ENCODE measurements around the gene ZFAND3.

DNA sequence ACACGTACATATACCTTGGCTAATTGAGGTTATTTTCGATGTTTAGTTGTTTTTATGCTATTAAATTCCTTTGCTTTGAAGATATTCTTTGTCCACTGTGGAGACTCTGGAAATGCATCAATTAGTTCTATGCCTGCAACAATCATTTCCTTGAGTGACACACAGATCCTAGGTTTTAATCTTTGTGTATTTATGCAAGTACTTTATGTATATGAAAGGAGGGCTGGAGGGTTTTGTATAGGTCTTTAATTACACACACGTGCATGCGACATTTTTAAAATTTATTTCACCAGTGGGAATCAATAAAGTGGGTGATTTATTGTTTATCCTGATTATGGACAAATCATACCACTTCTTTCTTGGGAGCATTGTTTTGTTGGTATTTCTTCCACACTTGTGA, 57.3 kb downstream of the ZFAND3 start:
- no peak for TF ChIP-seq EP300 (IDR thresholded peaks at IDR 0.05; ENCODE audit: borderline replicate concordance in 1 of 2, low read depth in 1 of 2, low read length in 1 of 2)
- TF ChIP-seq, protein P1, sequence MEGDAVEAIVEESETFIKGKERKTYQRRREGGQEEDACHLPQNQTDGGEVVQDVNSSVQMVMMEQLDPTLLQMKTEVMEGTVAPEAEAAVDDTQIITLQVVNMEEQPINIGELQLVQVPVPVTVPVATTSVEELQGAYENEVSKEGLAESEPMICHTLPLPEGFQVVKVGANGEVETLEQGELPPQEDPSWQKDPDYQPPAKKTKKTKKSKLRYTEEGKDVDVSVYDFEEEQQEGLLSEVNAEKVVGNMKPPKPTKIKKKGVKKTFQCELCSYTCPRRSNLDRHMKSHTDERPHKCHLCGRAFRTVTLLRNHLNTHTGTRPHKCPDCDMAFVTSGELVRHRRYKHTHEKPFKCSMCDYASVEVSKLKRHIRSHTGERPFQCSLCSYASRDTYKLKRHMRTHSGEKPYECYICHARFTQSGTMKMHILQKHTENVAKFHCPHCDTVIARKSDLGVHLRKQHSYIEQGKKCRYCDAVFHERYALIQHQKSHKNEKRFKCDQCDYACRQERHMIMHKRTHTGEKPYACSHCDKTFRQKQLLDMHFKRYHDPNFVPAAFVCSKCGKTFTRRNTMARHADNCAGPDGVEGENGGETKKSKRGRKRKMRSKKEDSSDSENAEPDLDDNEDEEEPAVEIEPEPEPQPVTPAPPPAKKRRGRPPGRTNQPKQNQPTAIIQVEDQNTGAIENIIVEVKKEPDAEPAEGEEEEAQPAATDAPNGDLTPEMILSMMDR (IDR thresholded peaks at IDR 0.05) = no peak
- no peak for TF ChIP-seq TAF1 (IDR thresholded peaks at IDR 0.05; ENCODE audit: borderline replicate concordance, low read depth, low read length)
- TF ChIP-seq EZH2phosphoT487 (IDR thresholded peaks at IDR 0.05; ENCODE audit: borderline replicate concordance, low read depth) = no peak
- no peak for TF ChIP-seq JUND (IDR thresholded peaks at IDR 0.05)
- no peak for TF ChIP-seq POLR2AphosphoS5 (IDR thresholded peaks at IDR 0.05; ENCODE audit: low read depth, low read length)
- TF ChIP-seq, protein P2, sequence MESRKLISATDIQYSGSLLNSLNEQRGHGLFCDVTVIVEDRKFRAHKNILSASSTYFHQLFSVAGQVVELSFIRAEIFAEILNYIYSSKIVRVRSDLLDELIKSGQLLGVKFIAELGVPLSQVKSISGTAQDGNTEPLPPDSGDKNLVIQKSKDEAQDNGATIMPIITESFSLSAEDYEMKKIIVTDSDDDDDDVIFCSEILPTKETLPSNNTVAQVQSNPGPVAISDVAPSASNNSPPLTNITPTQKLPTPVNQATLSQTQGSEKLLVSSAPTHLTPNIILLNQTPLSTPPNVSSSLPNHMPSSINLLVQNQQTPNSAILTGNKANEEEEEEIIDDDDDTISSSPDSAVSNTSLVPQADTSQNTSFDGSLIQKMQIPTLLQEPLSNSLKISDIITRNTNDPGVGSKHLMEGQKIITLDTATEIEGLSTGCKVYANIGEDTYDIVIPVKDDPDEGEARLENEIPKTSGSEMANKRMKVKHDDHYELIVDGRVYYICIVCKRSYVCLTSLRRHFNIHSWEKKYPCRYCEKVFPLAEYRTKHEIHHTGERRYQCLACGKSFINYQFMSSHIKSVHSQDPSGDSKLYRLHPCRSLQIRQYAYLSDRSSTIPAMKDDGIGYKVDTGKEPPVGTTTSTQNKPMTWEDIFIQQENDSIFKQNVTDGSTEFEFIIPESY (IDR thresholded peaks at IDR 0.05; ENCODE audit: borderline replicate concordance, low read depth) = no peak
- no peak for TF ChIP-seq TCF12 (IDR thresholded peaks at IDR 0.05)
- no peak for TF ChIP-seq RAD21 (IDR thresholded peaks at IDR 0.05; ENCODE audit: low read length)
- TF ChIP-seq USF2 (IDR thresholded peaks at IDR 0.05; ENCODE audit: borderline replicate concordance, low read depth, low read length) = no peak
- TF ChIP-seq, protein P3, sequence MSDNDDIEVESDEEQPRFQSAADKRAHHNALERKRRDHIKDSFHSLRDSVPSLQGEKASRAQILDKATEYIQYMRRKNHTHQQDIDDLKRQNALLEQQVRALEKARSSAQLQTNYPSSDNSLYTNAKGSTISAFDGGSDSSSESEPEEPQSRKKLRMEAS (IDR thresholded peaks at IDR 0.05; ENCODE audit: low read depth) = no peak
- TF ChIP-seq, protein P4, sequence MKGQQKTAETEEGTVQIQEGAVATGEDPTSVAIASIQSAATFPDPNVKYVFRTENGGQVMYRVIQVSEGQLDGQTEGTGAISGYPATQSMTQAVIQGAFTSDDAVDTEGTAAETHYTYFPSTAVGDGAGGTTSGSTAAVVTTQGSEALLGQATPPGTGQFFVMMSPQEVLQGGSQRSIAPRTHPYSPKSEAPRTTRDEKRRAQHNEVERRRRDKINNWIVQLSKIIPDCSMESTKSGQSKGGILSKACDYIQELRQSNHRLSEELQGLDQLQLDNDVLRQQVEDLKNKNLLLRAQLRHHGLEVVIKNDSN (IDR thresholded peaks at IDR 0.05; ENCODE audit: borderline replicate concordance, low read depth) = no peak
- no peak for TF ChIP-seq REST (IDR thresholded peaks at IDR 0.05; ENCODE audit: low read depth, low read length)

Data from SK-N-SH (cell line).